Measurements from ENCODE around the gene CHAT. TPM values are rescaled to one million over a fixed set of nuclear protein-coding genes. Genes with fewer than 3 reads are reported as not detected.

CHAT gene
- total and polyA plus RNA-seq, 2 donors (not counting 3 experiments of a cell fraction or from before 2014, with no cell fraction given): not detected

DNA sequence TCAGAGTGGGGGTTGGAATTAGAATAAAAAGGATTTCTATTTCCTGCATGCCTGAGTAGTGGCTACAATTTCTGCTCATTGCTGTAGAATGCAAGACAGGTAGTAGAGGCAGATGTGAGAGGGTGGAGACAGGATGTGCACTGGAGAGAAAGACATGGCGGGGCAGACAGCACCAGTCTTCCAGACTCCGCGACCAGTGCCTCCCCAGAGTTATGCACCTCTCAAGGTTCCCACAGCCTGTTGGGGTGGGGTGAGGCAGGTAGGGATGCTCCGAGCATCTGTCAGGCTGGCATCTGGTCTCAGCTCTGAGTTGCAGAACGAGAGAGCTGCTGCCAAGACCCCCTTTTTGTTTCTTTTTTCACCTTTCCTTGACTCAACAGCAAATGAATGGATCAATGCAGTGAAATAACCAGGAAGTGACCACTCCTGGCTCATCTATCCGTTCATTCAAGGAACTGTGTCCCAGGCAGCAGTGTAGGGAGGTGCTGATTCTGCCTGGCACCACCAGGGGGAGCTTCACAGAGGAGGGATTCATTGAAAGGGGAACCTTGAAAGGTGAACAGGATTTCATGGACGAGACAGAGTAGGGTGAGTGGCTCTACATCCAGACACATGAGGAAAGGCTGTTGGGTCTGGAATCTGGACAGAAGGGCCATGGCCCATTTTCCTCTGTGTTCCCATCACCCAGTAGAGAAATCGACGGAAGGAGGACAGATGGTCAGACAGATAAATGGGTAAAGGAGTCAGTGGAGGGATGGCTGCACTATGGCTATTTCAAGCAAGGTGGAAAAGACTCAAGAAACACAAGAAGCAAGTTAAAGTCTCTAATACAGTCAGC lies 20.9 kb upstream of the CHAT start:
- Histone ChIP-seq H2AFZ (ENCODE audit: low read depth, low read length) (no peak overlapping the region), H3K36me3 (ENCODE audit: control insufficient read depth in 2 of 2, extremely low read depth in 1 of 2, insufficient read depth in 2 of 2, low read length in 2 of 2) (no peaks in the 10 kb centered on the region), H3K4me3 (replicated peaks in 1 of 3; ENCODE audit: insufficient read depth in 1 of 3, low read depth in 1 of 3, low read length in 3 of 3) (no peak overlapping the region), H3K9me1 (replicated peaks; ENCODE audit: control insufficient read depth, extremely low read depth, insufficient read depth, low read length) (no peaks in the 10 kb centered on the region), H3K27me3 (ENCODE audit: control insufficient read depth in 2 of 2, insufficient read depth in 2 of 2, low read length in 2 of 2) (no peaks in the 10 kb centered on the region), H4K20me1 (replicated peaks; ENCODE audit: control insufficient read depth, extremely low read depth, insufficient read depth, low read length) (no peaks in the 10 kb centered on the region), H3K9me3 (replicated peaks; ENCODE audit: control insufficient read depth, insufficient read depth, low read length) (no peaks in the 10 kb centered on the region), H3K4me2 (ENCODE audit: insufficient read depth, low read length) (no peak overlapping the region), H3K4me1 (ENCODE audit: control insufficient read depth, extremely low read depth, insufficient read depth, low read length) (peaks cover 3% of the 10 kb centered on the region), H3K79me2 (ENCODE audit: control insufficient read depth, insufficient read depth, low read length) (no peaks in the 10 kb centered on the region), H3K27ac (ENCODE audit: insufficient read depth, low read depth, low read length) (no peak overlapping the region), H3K9ac (replicated peaks; ENCODE audit: extremely low read depth, insufficient read depth, low read length) (no peak overlapping the region)
- ChIA-PET POLR2A (interaction anchor here (0.6 kb wide), 1 partner anchor 41 kb away, joined by 3 read pairs; no protein-coding TSS in a partner anchor), CTCF (interaction anchor here (0.6 to 4.0 kb wide), 33 partner anchors 8 to 935 kb away, joined by 3 to 47 read pairs (median 5); partner anchors contain the start of gene ERCC6)
- FAIRE-seq (peak; percentile 94), DNase-seq (ENCODE audit: low read depth, low spot score) (peak; percentile 58)
- TF ChIP-seq EZH2 (IDR thresholded peaks at IDR 0.05; ENCODE audit: borderline replicate concordance, low read depth, low read length, severe bottlenecking) (no peak), MYC (IDR thresholded peaks at IDR 0.05; ENCODE audit: low read depth, low read length) (no peak), FOS (IDR thresholded peaks at IDR 0.05; ENCODE audit: borderline replicate concordance, insufficient read depth, low read length) (no peak), JUN (IDR thresholded peaks at IDR 0.05; ENCODE audit: borderline replicate concordance, insufficient read depth, insufficient read length, low read depth) (no peak), POLR2A (IDR thresholded peaks at IDR 0.05; ENCODE audit: low read depth, low read length) (no peak)
- TF ChIP-seq, protein P1, sequence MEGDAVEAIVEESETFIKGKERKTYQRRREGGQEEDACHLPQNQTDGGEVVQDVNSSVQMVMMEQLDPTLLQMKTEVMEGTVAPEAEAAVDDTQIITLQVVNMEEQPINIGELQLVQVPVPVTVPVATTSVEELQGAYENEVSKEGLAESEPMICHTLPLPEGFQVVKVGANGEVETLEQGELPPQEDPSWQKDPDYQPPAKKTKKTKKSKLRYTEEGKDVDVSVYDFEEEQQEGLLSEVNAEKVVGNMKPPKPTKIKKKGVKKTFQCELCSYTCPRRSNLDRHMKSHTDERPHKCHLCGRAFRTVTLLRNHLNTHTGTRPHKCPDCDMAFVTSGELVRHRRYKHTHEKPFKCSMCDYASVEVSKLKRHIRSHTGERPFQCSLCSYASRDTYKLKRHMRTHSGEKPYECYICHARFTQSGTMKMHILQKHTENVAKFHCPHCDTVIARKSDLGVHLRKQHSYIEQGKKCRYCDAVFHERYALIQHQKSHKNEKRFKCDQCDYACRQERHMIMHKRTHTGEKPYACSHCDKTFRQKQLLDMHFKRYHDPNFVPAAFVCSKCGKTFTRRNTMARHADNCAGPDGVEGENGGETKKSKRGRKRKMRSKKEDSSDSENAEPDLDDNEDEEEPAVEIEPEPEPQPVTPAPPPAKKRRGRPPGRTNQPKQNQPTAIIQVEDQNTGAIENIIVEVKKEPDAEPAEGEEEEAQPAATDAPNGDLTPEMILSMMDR (IDR thresholded peaks at IDR 0.05; ENCODE audit: extremely low read depth in 1 of 2, insufficient read depth in 1 of 2, low read depth in 1 of 2, low read length in 2 of 2): peak; percentile 89 to 99
- dilution Hi-C loops (cut with MboI; ENCODE audit: extremely low pct_ligation_motif_present, low sequenced_read_pairs) (no loop called here), intact Hi-C loops (cut with micrococcal nuclease) (loop anchor here (1.0 to 10.0 kb wide), 6 partner anchors 54 to 1302 kb away; partner anchors contain the start of genes ERCC6, OGDHL, PARG and TIMM23B)
- no TSS peak for BruUV-seq (replicated peaks)
